LNCAP (cell line): ENCODE data around the gene YIPF7.

Source experiments
- TF ChIP-seq, protein P1 (sequence below): fragments of 450-650 bp; IDR thresholded peaks from 2 replicates; pipeline ENCODE4 v1.5.1; 2017; ENCODE audit warnings: mild to moderate bottlenecking

YIPF7 gene

GRCh38 chr4:44660396-44660795, 9.0 kb upstream of the YIPF7 start:
- TF ChIP-seq, protein P1, sequence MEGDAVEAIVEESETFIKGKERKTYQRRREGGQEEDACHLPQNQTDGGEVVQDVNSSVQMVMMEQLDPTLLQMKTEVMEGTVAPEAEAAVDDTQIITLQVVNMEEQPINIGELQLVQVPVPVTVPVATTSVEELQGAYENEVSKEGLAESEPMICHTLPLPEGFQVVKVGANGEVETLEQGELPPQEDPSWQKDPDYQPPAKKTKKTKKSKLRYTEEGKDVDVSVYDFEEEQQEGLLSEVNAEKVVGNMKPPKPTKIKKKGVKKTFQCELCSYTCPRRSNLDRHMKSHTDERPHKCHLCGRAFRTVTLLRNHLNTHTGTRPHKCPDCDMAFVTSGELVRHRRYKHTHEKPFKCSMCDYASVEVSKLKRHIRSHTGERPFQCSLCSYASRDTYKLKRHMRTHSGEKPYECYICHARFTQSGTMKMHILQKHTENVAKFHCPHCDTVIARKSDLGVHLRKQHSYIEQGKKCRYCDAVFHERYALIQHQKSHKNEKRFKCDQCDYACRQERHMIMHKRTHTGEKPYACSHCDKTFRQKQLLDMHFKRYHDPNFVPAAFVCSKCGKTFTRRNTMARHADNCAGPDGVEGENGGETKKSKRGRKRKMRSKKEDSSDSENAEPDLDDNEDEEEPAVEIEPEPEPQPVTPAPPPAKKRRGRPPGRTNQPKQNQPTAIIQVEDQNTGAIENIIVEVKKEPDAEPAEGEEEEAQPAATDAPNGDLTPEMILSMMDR: no peak

DNA sequence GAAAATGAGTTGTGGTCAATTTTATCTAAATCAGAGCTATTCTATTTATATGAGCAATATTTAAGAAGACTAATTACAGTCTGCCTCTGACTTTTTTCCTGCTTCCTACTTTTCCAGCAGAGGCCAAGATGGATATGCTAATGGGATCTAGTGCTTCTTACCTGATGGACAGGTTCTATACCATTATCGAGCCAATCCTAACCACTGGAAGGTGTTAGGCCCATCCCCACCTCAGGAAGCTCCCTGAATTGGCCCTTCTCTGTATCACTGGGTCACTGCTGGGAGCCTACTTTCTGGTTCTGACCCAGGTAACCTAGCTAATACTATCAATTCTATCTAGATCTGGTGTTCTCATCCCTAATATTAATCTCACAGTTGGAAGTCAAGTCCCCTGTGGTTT, 577 bp upstream of the YIPF7 start:
- TF ChIP-seq, protein P1: no peak

GRCh38 chr4:44646151-44646550, 5.3 kb downstream of the YIPF7 start:
- TF ChIP-seq, protein P1: no peak

GRCh38 chr4:44638091-44638490, 13.3 kb downstream of the YIPF7 start:
- TF ChIP-seq, protein P1: no peak

GRCh38 chr4:44632733-44633132, 18.7 kb downstream of the YIPF7 start:
- TF ChIP-seq, protein P1: no peak

DNA sequence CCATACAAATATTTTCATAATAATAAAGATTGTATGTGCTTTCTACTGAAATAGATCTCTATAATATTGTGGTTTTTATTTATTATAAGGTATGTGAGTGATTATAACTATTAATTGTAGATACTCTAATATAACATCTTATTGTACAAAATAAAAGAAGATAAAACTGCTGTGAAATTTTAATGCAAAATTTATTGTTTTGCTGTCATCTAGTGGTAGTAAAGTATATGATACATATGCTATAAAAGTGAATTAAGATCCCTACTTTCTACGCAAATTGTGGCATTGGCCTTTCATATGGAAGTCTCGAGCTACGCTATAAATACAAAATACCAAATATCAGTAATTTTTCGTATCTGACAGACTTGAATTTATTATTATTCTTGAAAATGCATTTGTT, 19.3 kb downstream of the YIPF7 start:
- TF ChIP-seq, protein P1: peak; percentile 49

DNA sequence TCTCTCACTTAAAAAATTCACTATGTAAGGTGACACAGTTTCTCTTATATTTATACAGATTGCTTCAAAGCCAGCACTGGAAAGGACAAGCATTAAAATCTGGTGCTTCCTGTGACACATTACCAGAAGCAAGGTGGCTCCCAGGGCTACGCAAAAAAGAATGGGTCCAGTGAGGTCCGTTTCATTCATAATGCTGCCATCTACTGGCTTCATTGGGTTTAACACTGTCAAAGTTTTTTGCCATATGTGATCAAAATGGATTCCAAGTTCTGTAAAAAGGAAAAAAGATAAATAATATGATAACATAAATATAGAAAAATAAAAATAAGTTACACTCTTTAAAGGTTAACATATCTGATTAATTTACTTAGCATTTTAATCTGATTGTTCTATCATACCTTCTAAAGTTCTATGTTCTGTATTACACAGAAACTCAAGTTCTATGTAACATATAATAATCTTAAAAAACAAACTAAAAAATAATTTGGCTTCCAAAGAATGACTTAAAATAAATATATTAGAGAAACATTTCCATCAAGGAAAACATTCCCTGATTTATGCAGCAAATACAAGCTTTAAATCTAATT, 22.1 kb downstream of the YIPF7 start:
- TF ChIP-seq, protein P1: peak; percentile 71

DNA sequence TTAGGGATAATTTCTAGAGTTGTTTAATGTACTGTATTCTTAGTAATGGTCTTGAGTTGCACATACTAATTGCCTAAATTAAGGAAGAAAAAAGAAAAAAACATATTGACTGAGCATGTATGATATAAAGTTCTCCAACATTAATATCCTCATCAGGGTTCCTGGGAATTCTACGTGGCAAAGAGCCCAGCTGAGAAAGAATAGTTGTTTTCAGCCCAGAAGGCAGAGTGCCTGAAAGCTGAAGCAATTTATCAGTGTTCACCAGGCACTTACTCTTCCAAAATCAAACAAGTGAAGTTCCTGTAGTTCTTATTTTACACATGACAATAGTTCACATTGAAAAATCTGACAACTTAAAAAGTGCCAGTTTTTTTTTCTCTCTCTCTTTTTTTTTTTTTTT, 27.7 kb downstream of the YIPF7 start:
- TF ChIP-seq, protein P1: no peak
